Measurements from ENCODE around the gene PCNX2.

DNA sequence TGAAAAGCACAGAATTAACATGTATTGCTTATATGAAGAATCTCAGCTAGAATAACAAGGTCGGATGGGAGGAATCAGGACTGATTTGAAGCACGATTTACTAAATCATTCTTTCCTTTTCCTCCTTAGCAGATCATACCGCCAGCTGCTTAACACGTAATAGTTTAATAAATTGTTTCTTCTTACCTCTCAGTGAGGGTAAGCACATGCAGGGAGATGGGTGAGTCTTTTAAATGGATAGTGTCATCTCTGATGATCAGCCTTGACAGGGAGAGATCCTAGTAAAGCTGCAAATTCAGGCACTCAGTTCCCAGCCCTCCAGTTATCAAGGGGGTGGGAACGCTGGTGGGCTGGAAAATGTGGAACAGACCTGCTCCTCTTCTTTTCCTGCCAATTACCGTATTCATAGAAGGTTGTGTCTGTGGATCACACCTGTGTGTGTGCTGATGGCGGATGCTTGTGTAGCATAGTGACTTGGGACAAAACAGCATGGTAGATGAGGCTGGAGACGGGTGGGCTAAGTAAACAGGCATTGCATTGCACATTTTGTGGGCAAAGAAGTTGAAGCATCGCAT, 314.5 kb downstream of the PCNX2 start:
- TF ChIP-seq, protein P1, sequence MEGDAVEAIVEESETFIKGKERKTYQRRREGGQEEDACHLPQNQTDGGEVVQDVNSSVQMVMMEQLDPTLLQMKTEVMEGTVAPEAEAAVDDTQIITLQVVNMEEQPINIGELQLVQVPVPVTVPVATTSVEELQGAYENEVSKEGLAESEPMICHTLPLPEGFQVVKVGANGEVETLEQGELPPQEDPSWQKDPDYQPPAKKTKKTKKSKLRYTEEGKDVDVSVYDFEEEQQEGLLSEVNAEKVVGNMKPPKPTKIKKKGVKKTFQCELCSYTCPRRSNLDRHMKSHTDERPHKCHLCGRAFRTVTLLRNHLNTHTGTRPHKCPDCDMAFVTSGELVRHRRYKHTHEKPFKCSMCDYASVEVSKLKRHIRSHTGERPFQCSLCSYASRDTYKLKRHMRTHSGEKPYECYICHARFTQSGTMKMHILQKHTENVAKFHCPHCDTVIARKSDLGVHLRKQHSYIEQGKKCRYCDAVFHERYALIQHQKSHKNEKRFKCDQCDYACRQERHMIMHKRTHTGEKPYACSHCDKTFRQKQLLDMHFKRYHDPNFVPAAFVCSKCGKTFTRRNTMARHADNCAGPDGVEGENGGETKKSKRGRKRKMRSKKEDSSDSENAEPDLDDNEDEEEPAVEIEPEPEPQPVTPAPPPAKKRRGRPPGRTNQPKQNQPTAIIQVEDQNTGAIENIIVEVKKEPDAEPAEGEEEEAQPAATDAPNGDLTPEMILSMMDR (IDR thresholded peaks at IDR 0.05) = no peak
- TF ChIP-seq POLR2A (IDR thresholded peaks at IDR 0.05) = no peak

All from testis (tissue), 2 donors.